ENCODE measurements around the gene DRD3.

- TF ChIP-seq CTCF (IDR thresholded peaks at IDR 0.05; ENCODE audit: low read depth, low read length, poor library complexity, severe bottlenecking) (no peak), EZH2phosphoT487 (IDR thresholded peaks at IDR 0.05; ENCODE audit: borderline replicate concordance, low read length) (no peak)
Measured at GRCh38 chr3:114078126-114078525, 100.7 kb downstream of the DRD3 start.

Data from DOHH2 (cell line).